Body of pancreas (tissue), 4 donors: ENCODE measurements around the gene NEO1. TPM values are rescaled to one million over a fixed set of nuclear protein-coding genes. Genes with fewer than 3 reads are reported as not detected.

Source experiments
- ATAC-seq: fragments of 150-250 bp; one replicate; pipeline ENCODE4 v1.9.1; 2016
- DNase-seq, 4 donors: peaks; one replicate each; pipeline ENCODE4 v3.0.0-alpha.2; 2019
- H3K27ac ChIP-seq, 4 donors: fragments of 200-600 bp; sonication (generic); 1 replicate in 3 of 4; 2 replicates in 1 of 4; pipeline versions ENCODE4 v1.5.1 to v1.6.1; 2016 to 2019; ENCODE audit warnings: mild to moderate bottlenecking in 1 of 4, mixed read lengths in 1 of 4, moderate library complexity in 1 of 4
- H3K27me3 ChIP-seq, 2 donors: fragments of 200-600 bp; sonication (generic); one replicate each; pipeline ENCODE4 v1.6.0; 2016; ENCODE audit warnings: mild to moderate bottlenecking in 1 of 2
- H3K36me3 ChIP-seq, 2 donors: fragments of 200-600 bp; sonication (generic); replicated peaks in 1 of 2; 2 replicates each; pipeline ENCODE4 v1.5.1; 2016; ENCODE audit warnings: low read depth in 2 of 2; ENCODE audit not compliant: insufficient read depth in 1 of 2
- H3K4me1 ChIP-seq: fragments of 200-600 bp; sonication (generic); one replicate; pipeline ENCODE4 v1.6.0; 2016
- H3K4me3 ChIP-seq, 2 donors: fragments of 200-600 bp; sonication (generic); 1 replicate in 1 of 2; 2 replicates in 1 of 2; pipeline ENCODE4 v1.5.1; 2016 to 2019
- H3K9me3 ChIP-seq, 3 donors: fragments of 200-600 bp; sonication (generic); 1 replicate in 2 of 3; 2 replicates in 1 of 3; pipeline ENCODE4 v1.5.1; 2016
- CTCF ChIP-seq, 7 experiments: fragments of 450-650 bp in 4 of 7; fragments of 200-600 bp in 3 of 7; sonication (generic) in 3 of 7; IDR thresholded peaks; one replicate each; pipeline ENCODE4 v1.5.1; 2016 to 2019; ENCODE audit warnings: antibody characterized with exemption in 7 of 7
- POLR2A ChIP-seq, 3 donors: fragments of 450-650 bp; IDR thresholded peaks; one replicate each; pipeline ENCODE4 v1.6.1; 2016; ENCODE audit warnings: antibody characterized with exemption in 3 of 3, mild to moderate bottlenecking in 2 of 3
- WGBS, 2 donors: methylation state at CpG; one replicate each; pipeline ENCODE4 v1.1.5; 2017; 5-methylcytosine and 5-hydroxymethylcytosine counted together
- intact Hi-C: fragments of 100-400 bp; cut with DNase I; formaldehyde crosslinking; loops from one replicate; pipeline ENCODE4 v1.15.1; 2023
- total RNA-seq, 2 donors: library from RNA; depleted of rRNA; stranded (reverse); fragments of >200 nt; gene quantifications; one replicate each; pipeline ENCODE4 v1.1.0, GENCODE V29; 2016

NEO1 gene
- total RNA-seq, 2 donors from 2014 or later: 18.2 to 29.7 TPM

- intact Hi-C loops: no loop called here
- ATAC-seq: no peak
- DNase-seq: peak in 3 of 4 donors; percentile 36 to 46 (median 44)
Observed at GRCh38 chr15:73078722-73079121, 26.5 kb downstream of the NEO1 start.

GRCh38 chr15:73079565-73079964, 27.3 kb downstream of the NEO1 start:
- no peaks in the 10 kb centered on the region for H3K27me3 ChIP-seq
- H3K4me1 ChIP-seq: peaks cover 20% of the 10 kb centered on the region
- TF ChIP-seq CTCF (IDR thresholded peaks at IDR 0.05) (no peak), POLR2A (IDR thresholded peaks at IDR 0.05) (no peak)
- no peak for DNase-seq
- H3K36me3 ChIP-seq: no peaks in the 10 kb centered on the region
- ATAC-seq: no peak
- 41 to 51% methylated on average over 3 of the region's 3 CpGs for WGBS, 2 donors
- no peak overlapping the region for H3K4me3 ChIP-seq
- no peaks in the 10 kb centered on the region for H3K9me3 ChIP-seq
- H3K27ac ChIP-seq: no peak overlapping the region
- intact Hi-C loops: no loop called here

More at GRCh38 chr15:73078722-73079121, 26.5 kb downstream of the NEO1 start:
- Histone ChIP-seq H3K9me3 (no peaks in the 10 kb centered on the region), H3K4me1 (peaks cover 29% of the 10 kb centered on the region), H3K4me3 (no peak overlapping the region), H3K27ac (peak overlapping the region in 2 of 4 donors; percentile 32), H3K27me3 (no peaks in the 10 kb centered on the region), H3K36me3 (no peaks in the 10 kb centered on the region)
- 42 to 53% methylated on average over 2 of the region's 2 CpGs for WGBS, 2 donors
- TF ChIP-seq CTCF (IDR thresholded peaks at IDR 0.05) (no peak), POLR2A (IDR thresholded peaks at IDR 0.05) (no peak)

GRCh38 chr15:73081321-73081958, 29.2 kb downstream of the NEO1 start:
- 29% methylated on average over 3 of the region's 3 CpGs for WGBS, 2 donors
- H3K36me3 ChIP-seq: no peaks in the 10 kb centered on the region
- DNase-seq (peak; percentile 17 to 49 (median 22)), ATAC-seq (peak; percentile 57)
- H3K4me3 ChIP-seq: no peak overlapping the region
- H3K9me3 ChIP-seq: no peaks in the 10 kb centered on the region
- peaks cover 18% of the 10 kb centered on the region for H3K4me1 ChIP-seq
- H3K27ac ChIP-seq: no peak overlapping the region
- no peaks in the 10 kb centered on the region for H3K27me3 ChIP-seq
- intact Hi-C loops: loop anchor here (10.0 kb wide), 1 partner anchor 287 kb away; no protein-coding TSS in a partner anchor
- no peak for TF ChIP-seq POLR2A (IDR thresholded peaks at IDR 0.05)
- TF ChIP-seq CTCF (IDR thresholded peaks at IDR 0.05): peak; percentile 54 to 82 (median 67)

GRCh38 chr15:73082812-73083211, 30.5 kb downstream of the NEO1 start:
- Histone ChIP-seq H3K36me3 (no peaks in the 10 kb centered on the region), H3K4me3 (no peak overlapping the region), H3K27ac (peak overlapping the region in 3 of 4 donors; percentile 25 to 71 (median 46)), H3K9me3 (no peaks in the 10 kb centered on the region), H3K27me3 (no peaks in the 10 kb centered on the region), H3K4me1 (peaks cover 18% of the 10 kb centered on the region)
- intact Hi-C loops: loop anchor here (10.0 kb wide), 1 partner anchor 288 kb away; no protein-coding TSS in a partner anchor
- 10 to 12% methylated on average over 2 of the region's 2 CpGs for WGBS, 2 donors
- ATAC-seq: peak; percentile 83
- DNase-seq: peak in 1 of 4 donors; percentile 12
- TF ChIP-seq CTCF (IDR thresholded peaks at IDR 0.05): no peak
- TF ChIP-seq POLR2A (IDR thresholded peaks at IDR 0.05): no peak

- H3K4me3 ChIP-seq: no peak overlapping the region
- intact Hi-C loops: loop anchor here (10.0 kb wide), 1 partner anchor 292 kb away; no protein-coding TSS in a partner anchor
- TF ChIP-seq CTCF (IDR thresholded peaks at IDR 0.05) (no peak), POLR2A (IDR thresholded peaks at IDR 0.05) (no peak)
- no peaks in the 10 kb centered on the region for H3K36me3 ChIP-seq
- ATAC-seq (no peak), DNase-seq (no peak)
- H3K4me1 ChIP-seq: peaks cover 8% of the 10 kb centered on the region
- no peaks in the 10 kb centered on the region for H3K9me3 ChIP-seq
- H3K27ac ChIP-seq: no peak overlapping the region
- no peaks in the 10 kb centered on the region for H3K27me3 ChIP-seq
Observed at GRCh38 chr15:73087098-73087497, 34.8 kb downstream of the NEO1 start.
